GM13976 (cell line): ENCODE measurements around the gene SDC1.

Source experiments
- DNase-seq: peaks from one replicate; pipeline ENCODE4 v3.0.0; 2012; ENCODE audit warnings: low spot score
- in situ Hi-C: fragments of 300-500 bp; cut with MboI; formaldehyde crosslinking; loops from one replicate; pipeline ENCODE4 v1.12.0; 2022; ENCODE audit warnings: low sequenced_read_pairs, mixed read lengths, inconsistent platforms; ENCODE audit not compliant: unreplicated experiment
- TF ChIP-seq, protein P1 (sequence below): IDR thresholded peaks from 2 replicates; pipeline ENCODE4 v1.5.1; 2012; ENCODE audit warnings: borderline replicate concordance, mild to moderate bottlenecking; ENCODE audit not compliant: insufficient read depth; ENCODE audit errors: extremely low read depth, missing control alignments, control extremely low read depth

Gene SDC1

DNA sequence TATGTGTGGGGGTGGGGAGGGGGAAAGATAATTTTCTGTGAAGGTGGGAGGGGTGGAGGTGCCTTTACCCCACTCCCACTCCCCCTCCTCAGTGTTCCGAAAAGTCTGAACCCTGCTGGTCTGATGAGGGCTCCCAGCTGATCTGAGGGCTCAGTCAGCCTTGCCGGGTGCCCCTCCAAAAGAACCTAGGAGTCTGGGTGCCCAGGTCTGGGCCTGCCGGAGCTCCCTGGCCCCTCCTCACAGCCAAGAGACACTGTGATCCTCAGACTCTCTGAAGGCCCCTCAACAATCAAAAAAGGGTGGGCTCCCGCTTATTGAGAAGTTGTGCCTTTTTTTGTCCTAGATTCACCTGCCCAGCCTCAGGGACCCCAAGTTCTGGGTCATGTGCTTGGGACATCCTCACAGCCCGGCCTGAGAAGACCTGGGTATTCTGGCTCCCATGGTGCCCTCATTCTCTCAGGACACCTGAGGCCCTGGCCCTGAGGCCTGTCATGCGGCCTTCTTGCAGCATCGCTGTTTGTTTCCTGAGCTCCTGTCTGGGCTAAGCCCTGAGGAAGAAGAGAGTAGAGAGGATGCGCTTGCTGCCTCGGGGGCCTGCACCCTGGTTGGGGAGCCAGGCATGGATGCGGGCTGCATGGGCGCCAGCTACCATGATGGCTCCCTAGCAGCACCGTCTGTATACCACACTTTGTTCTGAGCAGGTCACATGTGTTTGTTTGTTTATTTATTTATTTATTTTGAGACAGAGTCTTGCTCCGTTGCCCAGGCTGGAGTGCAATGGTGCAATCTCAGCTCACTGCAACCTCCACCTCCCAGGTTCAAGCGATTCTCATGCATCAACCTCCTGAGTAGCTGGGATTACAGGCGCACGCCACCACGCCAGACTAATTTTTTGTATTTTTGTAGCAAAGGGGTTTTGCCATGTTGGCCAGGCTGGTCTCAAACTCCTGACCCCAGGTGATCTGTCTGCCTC lies 44.0 kb downstream of the SDC1 start:
- in situ Hi-C loops: no loop called here
- DNase-seq: no peak
- TF ChIP-seq, protein P1, sequence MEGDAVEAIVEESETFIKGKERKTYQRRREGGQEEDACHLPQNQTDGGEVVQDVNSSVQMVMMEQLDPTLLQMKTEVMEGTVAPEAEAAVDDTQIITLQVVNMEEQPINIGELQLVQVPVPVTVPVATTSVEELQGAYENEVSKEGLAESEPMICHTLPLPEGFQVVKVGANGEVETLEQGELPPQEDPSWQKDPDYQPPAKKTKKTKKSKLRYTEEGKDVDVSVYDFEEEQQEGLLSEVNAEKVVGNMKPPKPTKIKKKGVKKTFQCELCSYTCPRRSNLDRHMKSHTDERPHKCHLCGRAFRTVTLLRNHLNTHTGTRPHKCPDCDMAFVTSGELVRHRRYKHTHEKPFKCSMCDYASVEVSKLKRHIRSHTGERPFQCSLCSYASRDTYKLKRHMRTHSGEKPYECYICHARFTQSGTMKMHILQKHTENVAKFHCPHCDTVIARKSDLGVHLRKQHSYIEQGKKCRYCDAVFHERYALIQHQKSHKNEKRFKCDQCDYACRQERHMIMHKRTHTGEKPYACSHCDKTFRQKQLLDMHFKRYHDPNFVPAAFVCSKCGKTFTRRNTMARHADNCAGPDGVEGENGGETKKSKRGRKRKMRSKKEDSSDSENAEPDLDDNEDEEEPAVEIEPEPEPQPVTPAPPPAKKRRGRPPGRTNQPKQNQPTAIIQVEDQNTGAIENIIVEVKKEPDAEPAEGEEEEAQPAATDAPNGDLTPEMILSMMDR: no peak

DNA sequence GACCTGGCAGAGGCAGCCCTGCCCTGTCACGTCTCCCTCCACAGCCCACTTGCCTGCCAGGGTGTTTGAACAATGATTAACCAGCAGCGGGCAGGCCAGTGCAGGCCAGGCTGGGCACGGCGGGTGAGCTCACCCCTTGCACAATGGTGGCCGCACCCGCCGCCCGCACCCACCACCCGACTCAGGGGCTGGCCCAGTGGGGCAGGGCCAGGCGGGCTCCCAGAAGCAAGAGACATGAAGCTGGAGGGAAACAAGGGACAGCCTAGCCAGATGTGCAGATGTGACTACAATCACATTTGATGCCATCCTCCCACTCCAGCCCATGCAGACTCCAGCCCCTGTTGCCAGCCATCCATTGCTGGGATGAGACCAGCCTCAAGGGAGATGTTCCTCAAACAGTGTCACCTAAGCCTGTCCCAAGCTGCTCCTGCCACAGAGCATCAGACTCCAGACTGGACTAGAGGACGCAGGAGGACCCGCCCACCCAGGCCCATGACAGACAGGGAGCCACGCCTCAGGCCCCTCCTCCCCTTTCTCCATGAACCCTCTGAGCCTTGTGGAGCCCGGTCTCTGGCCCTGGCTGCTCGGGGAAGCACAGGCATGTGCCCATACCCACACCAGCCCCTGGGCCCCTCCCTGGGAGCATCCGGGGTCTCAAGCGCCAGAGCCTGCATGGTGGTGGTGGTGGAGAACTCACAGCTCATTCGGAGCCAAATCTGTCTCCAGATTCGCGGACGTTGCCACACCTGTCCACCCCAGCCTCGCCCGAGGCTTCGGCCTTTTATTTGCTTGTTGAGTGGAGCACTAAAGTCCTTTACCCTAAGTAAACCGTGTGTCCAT lies 45.0 kb downstream of the SDC1 start:
- TF ChIP-seq, protein P1: no peak
- no peak for DNase-seq
- in situ Hi-C loops: no loop called here

DNA sequence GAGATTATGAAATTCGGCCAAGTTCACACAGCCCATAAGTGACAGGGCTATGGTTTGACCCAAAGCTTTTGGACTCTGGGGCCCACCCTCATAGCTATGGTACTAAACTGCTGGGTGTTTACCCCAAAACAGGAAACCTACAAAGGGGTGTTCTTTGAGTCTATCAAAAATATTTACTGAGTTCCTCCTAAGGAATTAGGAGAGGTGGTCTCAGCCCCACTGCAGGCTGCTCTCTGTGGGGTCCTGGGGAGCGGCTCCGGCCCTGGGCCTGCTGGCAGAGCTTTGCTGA lies 45.5 kb downstream of the SDC1 start:
- TF ChIP-seq, protein P1: no peak
- in situ Hi-C loops: no loop called here
- no peak for DNase-seq

DNA sequence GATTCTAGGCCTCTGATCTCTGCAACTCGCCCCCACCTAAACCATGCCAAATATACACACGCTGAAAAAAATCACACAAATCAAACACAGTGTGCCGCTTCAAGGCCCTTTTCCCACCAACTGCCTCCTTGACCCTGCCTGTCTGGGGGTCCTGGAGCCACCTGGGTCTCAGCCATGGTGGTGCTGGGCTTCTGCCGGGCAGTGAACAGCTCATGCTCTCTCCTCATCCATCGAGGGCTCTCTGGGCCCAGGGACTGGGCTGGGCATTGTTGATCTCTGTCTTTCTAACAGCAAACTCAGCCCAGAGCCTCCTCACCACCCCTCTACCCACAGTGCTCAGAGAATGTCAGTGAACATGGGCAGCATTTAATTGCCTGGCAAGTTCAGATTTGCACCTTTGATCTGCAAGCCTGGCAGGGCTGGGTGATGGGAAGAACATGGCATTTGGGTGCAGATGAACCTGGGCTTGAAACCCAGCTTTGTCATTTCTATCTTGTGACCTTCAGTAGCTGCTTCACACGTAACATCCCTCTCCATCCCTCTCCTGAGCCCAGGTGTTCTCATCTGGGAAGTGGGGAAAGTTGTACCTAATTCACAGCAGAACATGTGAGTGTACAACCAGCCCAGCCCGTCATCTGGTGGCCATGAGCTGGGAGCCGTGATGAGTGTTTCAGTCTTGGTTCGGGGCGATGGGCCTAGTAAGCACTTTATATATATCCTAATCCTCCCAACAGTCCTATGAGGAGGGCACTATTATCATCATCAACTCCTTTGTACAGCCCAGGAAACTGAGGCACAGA lies 46.1 kb downstream of the SDC1 start:
- TF ChIP-seq, protein P1: no peak
- in situ Hi-C loops: no loop called here
- DNase-seq: no peak

DNA sequence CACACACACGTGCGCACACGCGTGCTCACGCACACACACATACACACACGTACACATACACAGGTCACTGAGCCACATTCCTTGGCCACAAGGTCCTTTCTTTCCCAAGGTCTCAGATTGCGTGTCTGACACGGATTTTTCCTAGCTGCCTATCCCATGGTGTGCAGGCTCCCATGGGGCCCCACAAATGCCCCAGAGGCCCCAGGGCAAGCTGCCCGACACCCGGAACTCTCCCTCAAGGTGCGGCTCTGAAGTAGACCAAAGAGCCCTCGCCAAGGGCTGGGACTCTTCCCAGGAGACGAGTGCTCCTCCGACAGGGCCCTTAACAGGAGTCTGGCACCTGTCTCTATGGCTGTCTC lies 46.7 kb downstream of the SDC1 start:
- in situ Hi-C loops: no loop called here
- TF ChIP-seq, protein P1: no peak

More for the DNA sequence above, 46.7 kb downstream of the SDC1 start:
- DNase-seq: no peak
